Immature natural killer cell (primary cell): ENCODE measurements around the gene DEFB129. TPM values are rescaled to one million over a fixed set of nuclear protein-coding genes. Genes with fewer than 3 reads are reported as not detected.

Experiments
- polyA plus RNA-seq, 3 donors: library from polyadenylated mRNA; unstranded; fragments of 300-500 nt; fragmentation: Illumina TruSeq; gene quantifications; one replicate each; pipeline ENCODE4 v1.2.3, GENCODE V29; 2021

DEFB129 gene
- polyA plus RNA-seq, 3 donors from 2014 or later: not detected

Other genes with a start within 250 kb of the DEFB129 start
- gene DEFB125, start 139.6 kb upstream of the DEFB129 start, polyA plus RNA-seq: not detected
- gene DEFB126, start 84.7 kb upstream of the DEFB129 start, polyA plus RNA-seq: not detected
- gene DEFB127, start 69.8 kb upstream of the DEFB129 start, polyA plus RNA-seq: not detected
- gene DEFB128, start 37.5 kb upstream of the DEFB129 start, polyA plus RNA-seq: not detected
- not detected for gene DEFB132, start 30.5 kb downstream of the DEFB129 start, polyA plus RNA-seq
- under 1 TPM; 0.23 to 0.50 (median 0.32) TPM for gene C20orf96, start 63.5 kb downstream of the DEFB129 start, polyA plus RNA-seq
- 10 to 100 TPM in 1 of 3 donors, 1 to 10 TPM in 2; 2.1 to 14.0 (median 6.1) TPM for gene ZCCHC3, start 70.3 kb downstream of the DEFB129 start, polyA plus RNA-seq
- under 1 TPM; 0.08 to 0.27 (median 0.21) TPM for gene SOX12, start 98.3 kb downstream of the DEFB129 start, polyA plus RNA-seq
- gene NRSN2, start 119.9 kb downstream of the DEFB129 start, polyA plus RNA-seq: 1 to 10 TPM; 6.7 to 8.9 (median 7.1) TPM
- gene TRIB3, start 153.5 kb downstream of the DEFB129 start, polyA plus RNA-seq: 10 to 100 TPM; 17.0 to 27.6 (median 25.0) TPM
- 100 to 1,000 TPM; 110 to 131 (median 126) TPM for gene RBCK1, start 181.0 kb downstream of the DEFB129 start, polyA plus RNA-seq
- 10 to 100 TPM; 19.4 to 38.3 (median 33.2) TPM for gene TBC1D20, start 235.3 kb downstream of the DEFB129 start, polyA plus RNA-seq